Neuron (in vitro differentiated cells): ENCODE measurements around the gene UNC5C.

Source experiments
- H2AFZ ChIP-seq: one replicate; pipeline ENCODE4 v1.6.1; 2013; ENCODE audit warnings: low read depth, mild to moderate bottlenecking, inconsistent platforms, low read length, moderate library complexity
- H3K27me3 ChIP-seq: one replicate; pipeline ENCODE4 v1.6.1; 2013; ENCODE audit warnings: low read length; ENCODE audit not compliant: insufficient read depth
- H3K36me3 ChIP-seq: one replicate; pipeline ENCODE4 v1.6.1; 2013; ENCODE audit warnings: low read length; ENCODE audit not compliant: insufficient read depth
- H3K4me1 ChIP-seq: one replicate; pipeline ENCODE4 v1.6.1; 2013; ENCODE audit warnings: low read length; ENCODE audit not compliant: insufficient read depth
- H3K4me3 ChIP-seq: 2 replicates; pipeline ENCODE4 v1.5.1; 2013; ENCODE audit warnings: mild to moderate bottlenecking, low read length, moderate library complexity
- H3K9me3 ChIP-seq: one replicate; pipeline ENCODE4 v1.6.1; 2013; ENCODE audit warnings: low read length

The UNC5C gene

GRCh38 chr4:95114521-95114920 lies 434.3 kb downstream of the UNC5C start:
- no peaks in the 10 kb centered on the region for H3K9me3 ChIP-seq
- no peak overlapping the region for H2AFZ ChIP-seq
- no peak overlapping the region for H3K4me3 ChIP-seq
- H3K36me3 ChIP-seq: peaks cover 85% of the 10 kb centered on the region
- no peaks in the 10 kb centered on the region for H3K4me1 ChIP-seq
- no peaks in the 10 kb centered on the region for H3K27me3 ChIP-seq
